GM10266 (cell line): Measurements from ENCODE around the gene WDR3.

Experiments
- DNase-seq: peaks from one replicate; pipeline ENCODE4 v3.0.0; 2012; ENCODE audit errors: extremely low spot score
- CTCF ChIP-seq: IDR thresholded peaks from 2 replicates; pipeline ENCODE4 v1.5.1; 2012; ENCODE audit warnings: mild to moderate bottlenecking, low read depth; ENCODE audit not compliant: control insufficient read depth, insufficient read depth; ENCODE audit errors: missing control alignments

WDR3 gene

GRCh38 chr1:117942293-117942692, 12.8 kb downstream of the WDR3 start:
- no peak for DNase-seq
- no peak for TF ChIP-seq CTCF

DNA sequence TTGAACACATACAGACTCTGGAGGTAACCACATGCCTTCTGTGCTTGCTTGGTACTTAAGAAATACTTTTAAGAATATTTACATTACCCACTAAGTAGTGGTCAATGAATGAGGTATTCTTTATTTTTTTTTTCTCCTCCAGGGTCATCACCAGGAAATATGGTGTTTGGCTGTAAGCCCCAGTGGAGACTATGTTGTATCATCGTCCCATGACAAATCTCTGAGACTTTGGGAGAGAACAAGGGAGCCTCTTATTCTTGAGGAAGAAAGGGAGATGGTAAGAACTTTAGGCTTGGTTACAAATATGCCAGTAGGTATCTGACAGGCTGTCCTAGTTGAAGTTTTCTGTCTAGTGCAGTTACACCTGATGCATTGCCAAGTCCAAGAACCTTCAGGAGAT, 22.8 kb downstream of the WDR3 start:
- no peak for DNase-seq
- TF ChIP-seq CTCF = no peak

- DNase-seq = no peak
- no peak for TF ChIP-seq CTCF
Observed at GRCh38 chr1:117959364-117959763, 29.8 kb downstream of the WDR3 start.

DNA sequence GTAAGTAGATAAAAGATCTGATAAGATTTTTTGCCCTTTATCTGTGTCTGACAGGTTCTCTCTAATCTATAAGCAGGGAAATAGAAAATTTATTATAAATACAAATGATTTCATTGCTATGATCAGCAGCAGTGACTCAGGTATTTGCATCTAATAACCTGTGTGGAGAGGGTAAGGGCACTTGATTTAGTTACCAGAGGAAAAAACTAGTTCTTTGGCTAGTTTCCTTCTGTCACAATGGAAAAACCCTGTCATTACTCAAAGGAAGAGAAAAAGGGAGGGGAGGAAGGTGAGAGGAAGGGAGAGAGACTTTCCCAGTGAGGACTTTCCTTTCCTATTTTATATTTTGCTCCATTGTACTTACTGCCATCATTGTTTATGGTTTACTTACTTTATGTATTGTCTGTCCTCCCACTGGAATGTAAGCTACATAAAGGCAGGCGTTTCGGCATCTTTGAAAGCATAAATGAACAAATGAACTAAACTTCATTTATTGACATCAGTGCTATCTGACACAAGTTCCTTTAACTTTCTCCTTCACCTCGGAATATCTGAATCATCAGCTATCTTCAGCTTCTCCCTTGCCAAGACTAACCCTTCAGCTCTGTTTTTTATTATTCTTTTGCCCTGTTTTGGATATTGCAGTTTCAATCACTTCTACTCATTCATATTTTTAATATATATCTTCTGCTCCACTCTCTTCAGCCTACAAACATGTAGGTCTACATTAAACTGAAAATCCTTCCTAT, 34.9 kb downstream of the WDR3 start:
- no peak for DNase-seq
- no peak for TF ChIP-seq CTCF

DNA sequence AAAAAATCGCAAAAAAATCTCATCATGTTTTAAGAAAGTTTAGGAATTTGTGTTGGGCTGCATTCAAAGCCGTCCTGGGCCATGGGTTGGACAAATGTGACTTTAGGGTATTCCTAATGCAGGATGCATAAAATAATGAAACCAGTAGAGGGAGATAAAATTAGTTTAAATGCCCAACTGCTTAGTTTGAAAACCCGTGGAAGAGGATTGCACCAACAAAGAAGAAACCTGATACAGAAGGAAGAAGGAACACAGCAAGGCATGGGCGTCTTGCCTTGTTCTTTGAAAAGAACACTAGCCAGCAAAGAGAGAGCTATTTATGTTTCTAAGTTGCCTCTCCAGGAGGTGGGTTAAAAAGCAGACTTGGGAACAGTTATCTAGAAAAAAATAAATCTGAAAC, 37.9 kb downstream of the WDR3 start:
- DNase-seq = no peak

DNA sequence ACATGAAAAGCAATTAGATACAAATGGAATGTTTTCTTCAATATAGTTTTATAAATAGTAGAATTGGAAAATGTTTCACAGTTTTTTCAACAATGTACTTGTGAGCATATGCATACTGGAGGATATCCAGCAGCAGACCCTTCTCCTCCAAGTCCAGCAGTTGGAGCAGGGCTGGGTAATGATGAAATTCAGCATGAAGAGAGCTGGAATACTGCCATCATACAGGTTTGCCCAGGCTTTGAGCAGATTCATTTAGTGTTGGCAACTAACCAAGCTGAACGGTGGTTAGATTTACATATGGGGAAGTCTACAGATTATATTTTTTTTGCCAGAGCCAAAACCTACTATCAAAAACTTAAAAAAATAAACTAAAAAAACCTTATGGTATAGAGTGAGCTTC, 38.3 kb downstream of the WDR3 start:
- no peak for DNase-seq
- no peak for TF ChIP-seq CTCF

More for the DNA sequence above, 37.9 kb downstream of the WDR3 start:
- no peak for TF ChIP-seq CTCF

DNA sequence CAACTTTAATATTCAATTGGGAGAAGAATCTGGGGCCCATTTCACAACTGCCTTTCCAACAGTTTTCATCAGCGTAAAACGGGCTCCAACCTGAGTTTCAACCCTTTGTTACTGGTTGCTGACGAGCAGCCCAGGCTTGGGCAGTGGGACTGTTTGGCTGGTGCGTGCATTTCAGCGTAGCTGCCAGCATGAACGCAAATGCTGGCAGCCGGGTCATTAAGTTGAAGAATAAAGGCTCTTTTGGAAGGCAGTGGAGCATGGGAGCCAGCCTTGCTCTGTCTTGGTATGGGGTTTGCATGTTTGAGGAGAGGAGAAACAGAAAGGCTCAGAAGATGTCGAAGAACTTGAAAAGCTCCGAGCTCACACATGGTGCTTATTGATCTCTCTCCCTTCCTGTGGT, 40.7 kb downstream of the WDR3 start:
- TF ChIP-seq CTCF = no peak
- DNase-seq = no peak
